CD4-positive, alpha-beta T cell treated with Interleukin-2 at 100 ng/mL for 4 hours (primary cell): ENCODE measurements around the gene MED15.
A peak's percentile ranks its signal among the peaks of the same experiment; 100 is the strongest.
"Not testable (repeated sequence)": the region's sequence is repeated elsewhere in the genome, so short reads cannot be mapped to it uniquely, and the experiment has no call there.

Experiments
- DNase-seq: peaks from one replicate; pipeline ENCODE4 v3.0.0-alpha.2; 2020; ENCODE audit warnings: low spot score

The MED15 gene

GRCh38 chr22:20604092-20604747 is 96.8 kb downstream of the MED15 start:
- no peak for DNase-seq

- no peak for DNase-seq
Observed at GRCh38 chr22:20604776-20605221, 97.4 kb downstream of the MED15 start.

- DNase-seq = no peak
Observed at GRCh38 chr22:20605328-20605727, 97.9 kb downstream of the MED15 start.

GRCh38 chr22:20606041-20606783 is 98.8 kb downstream of the MED15 start:
- DNase-seq = peak; percentile 71

GRCh38 chr22:20606784-20607128 is 99.3 kb downstream of the MED15 start:
- no peak for DNase-seq

GRCh38 chr22:20607157-20607907 is 99.9 kb downstream of the MED15 start:
- DNase-seq = no peak

GRCh38 chr22:20610243-20610686 is 102.9 kb downstream of the MED15 start:
- no peak for DNase-seq

- no peak for DNase-seq
Observed at GRCh38 chr22:20610757-20611156, 103.3 kb downstream of the MED15 start.

GRCh38 chr22:20611418-20611817 is 104.0 kb downstream of the MED15 start:
- DNase-seq = no peak

- DNase-seq = no peak
Observed at GRCh38 chr22:20613301-20613700, 105.9 kb downstream of the MED15 start.

GRCh38 chr22:20615021-20615420 is 107.6 kb downstream of the MED15 start:
- DNase-seq = no peak

- DNase-seq = no peak
Observed at GRCh38 chr22:20615533-20616450, 108.4 kb downstream of the MED15 start.

- no peak for DNase-seq
Observed at GRCh38 chr22:20616451-20617043, 109.1 kb downstream of the MED15 start.

GRCh38 chr22:20618488-20618887 is 111.1 kb downstream of the MED15 start:
- no peak for DNase-seq

- no peak for DNase-seq
Observed at GRCh38 chr22:20619045-20619892, 111.9 kb downstream of the MED15 start.

GRCh38 chr22:20619893-20620194 is 112.4 kb downstream of the MED15 start:
- DNase-seq = not testable (repeated sequence)

- DNase-seq = no peak
Observed at GRCh38 chr22:20621162-20621561, 113.8 kb downstream of the MED15 start.

GRCh38 chr22:20622650-20623339 is 115.4 kb downstream of the MED15 start:
- no peak for DNase-seq

- DNase-seq = no peak
Observed at GRCh38 chr22:20624161-20624616, 116.8 kb downstream of the MED15 start.

- DNase-seq = no peak
Observed at GRCh38 chr22:20625270-20625669, 117.9 kb downstream of the MED15 start.
